ENCODE measurements around the gene GTF2H1. TPM values are rescaled to one million over a fixed set of nuclear protein-coding genes. Genes with fewer than 3 reads are reported as not detected.

GTF2H1 gene
- polyA plus RNA-seq, 1 of the 3 experiments (the other 2 are of a cell fraction) = 31.2 TPM

DNA sequence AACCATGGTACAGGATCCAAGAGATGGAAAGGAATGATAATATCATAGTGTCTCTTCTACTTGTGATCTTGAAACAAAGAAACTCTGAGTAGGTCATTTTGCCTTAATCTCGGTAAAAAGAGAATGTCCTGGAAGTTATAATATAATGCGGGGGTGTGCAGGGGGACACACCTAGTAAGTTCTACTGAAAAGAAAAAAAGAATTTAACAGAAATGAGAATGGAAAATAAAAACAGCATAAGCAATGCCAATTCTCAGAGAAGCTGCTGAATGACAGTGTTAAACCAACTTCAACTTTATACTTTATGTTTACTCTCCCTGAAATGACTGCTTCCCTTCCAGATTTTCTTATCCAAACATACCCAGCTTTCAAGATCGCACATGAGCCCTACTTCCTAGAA is 2.5 kb upstream of the GTF2H1 start:
- no peak overlapping the region for H2AFZ ChIP-seq (ENCODE audit: low read depth)
- WGBS (ENCODE audit: low lambda C conversion rate) = 91% methylated on average over 3 of the region's 3 CpGs
- H3K79me2 ChIP-seq (ENCODE audit: insufficient read depth) = peaks cover 91% of the 10 kb centered on the region
- TF ChIP-seq FOXM1 (IDR thresholded peaks at IDR 0.05; ENCODE audit: low read depth) (no peak), FOXJ3 (CRISPR knock-in tag; IDR thresholded peaks at IDR 0.05) (no peak), SMC3 (IDR thresholded peaks at IDR 0.05; ENCODE audit: low read depth, low read length) (no peak), RCOR1 (IDR thresholded peaks at IDR 0.05; ENCODE audit: low read length) (no peak), GATA2 (CRISPR knock-in tag; IDR thresholded peaks at IDR 0.05) (no peak)
- TF ChIP-seq, protein P1, sequence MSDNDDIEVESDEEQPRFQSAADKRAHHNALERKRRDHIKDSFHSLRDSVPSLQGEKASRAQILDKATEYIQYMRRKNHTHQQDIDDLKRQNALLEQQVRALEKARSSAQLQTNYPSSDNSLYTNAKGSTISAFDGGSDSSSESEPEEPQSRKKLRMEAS (IDR thresholded peaks at IDR 0.05; ENCODE audit: low read depth) = no peak
- TF ChIP-seq, protein P2, sequence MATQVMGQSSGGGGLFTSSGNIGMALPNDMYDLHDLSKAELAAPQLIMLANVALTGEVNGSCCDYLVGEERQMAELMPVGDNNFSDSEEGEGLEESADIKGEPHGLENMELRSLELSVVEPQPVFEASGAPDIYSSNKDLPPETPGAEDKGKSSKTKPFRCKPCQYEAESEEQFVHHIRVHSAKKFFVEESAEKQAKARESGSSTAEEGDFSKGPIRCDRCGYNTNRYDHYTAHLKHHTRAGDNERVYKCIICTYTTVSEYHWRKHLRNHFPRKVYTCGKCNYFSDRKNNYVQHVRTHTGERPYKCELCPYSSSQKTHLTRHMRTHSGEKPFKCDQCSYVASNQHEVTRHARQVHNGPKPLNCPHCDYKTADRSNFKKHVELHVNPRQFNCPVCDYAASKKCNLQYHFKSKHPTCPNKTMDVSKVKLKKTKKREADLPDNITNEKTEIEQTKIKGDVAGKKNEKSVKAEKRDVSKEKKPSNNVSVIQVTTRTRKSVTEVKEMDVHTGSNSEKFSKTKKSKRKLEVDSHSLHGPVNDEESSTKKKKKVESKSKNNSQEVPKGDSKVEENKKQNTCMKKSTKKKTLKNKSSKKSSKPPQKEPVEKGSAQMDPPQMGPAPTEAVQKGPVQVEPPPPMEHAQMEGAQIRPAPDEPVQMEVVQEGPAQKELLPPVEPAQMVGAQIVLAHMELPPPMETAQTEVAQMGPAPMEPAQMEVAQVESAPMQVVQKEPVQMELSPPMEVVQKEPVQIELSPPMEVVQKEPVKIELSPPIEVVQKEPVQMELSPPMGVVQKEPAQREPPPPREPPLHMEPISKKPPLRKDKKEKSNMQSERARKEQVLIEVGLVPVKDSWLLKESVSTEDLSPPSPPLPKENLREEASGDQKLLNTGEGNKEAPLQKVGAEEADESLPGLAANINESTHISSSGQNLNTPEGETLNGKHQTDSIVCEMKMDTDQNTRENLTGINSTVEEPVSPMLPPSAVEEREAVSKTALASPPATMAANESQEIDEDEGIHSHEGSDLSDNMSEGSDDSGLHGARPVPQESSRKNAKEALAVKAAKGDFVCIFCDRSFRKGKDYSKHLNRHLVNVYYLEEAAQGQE (IDR thresholded peaks at IDR 0.05; ENCODE audit: low read depth, low read length) = no peak
- DNase-seq = no peak
- peak overlapping the region; percentile 86 for H3K4me2 ChIP-seq
- CTCF ChIA-PET = interaction anchor here (1.2 kb wide), 1 partner anchor 76 kb away, joined by 3 read pairs; no protein-coding TSS in a partner anchor
- no peak overlapping the region for H3K27ac ChIP-seq (ENCODE audit: low read depth in 2 of 2, low read length in 1 of 2)
- H3K36me3 ChIP-seq (replicated peaks in 1 of 2; ENCODE audit: control insufficient read depth in 1 of 2, insufficient read depth in 2 of 2, low read length in 1 of 2) = peaks cover 2 to 6% of the 10 kb centered on the region in 2 experiments
- H3K4me3 ChIP-seq (ENCODE audit: low read depth in 2 of 2, low read length in 1 of 2) = peak overlapping the region in 1 of 2 experiments; percentile 92; a peak in 1 of 4 replicates
- POLR2A ChIA-PET = interaction anchor here (2.4 kb wide), 1 partner anchor 64 kb away, joined by 8 read pairs; no protein-coding TSS in a partner anchor
- H3K9ac ChIP-seq = no peak overlapping the region; the same call in 1 of the 2 replicates
- H4K20me1 ChIP-seq (ENCODE audit: insufficient read depth) = peaks cover 1% of the 10 kb centered on the region; the same call in 1 of the 2 replicates
- no peaks in the 10 kb centered on the region for H3K27me3 ChIP-seq (ENCODE audit: insufficient read depth)
- peaks cover 8% of the 10 kb centered on the region for H3F3A ChIP-seq (replicated peaks; ENCODE audit: insufficient read depth)
- peaks cover 5 to 19% of the 10 kb centered on the region in 2 experiments; a peak in 3 of 4 replicates for H3K4me1 ChIP-seq (ENCODE audit: control insufficient read depth in 1 of 2, insufficient read depth in 2 of 2, low read depth in 1 of 2, low read length in 1 of 2)
- no peaks in the 10 kb centered on the region for H3K9me2 ChIP-seq
- H3K9me3 ChIP-seq = no peaks in the 10 kb centered on the region

DNA sequence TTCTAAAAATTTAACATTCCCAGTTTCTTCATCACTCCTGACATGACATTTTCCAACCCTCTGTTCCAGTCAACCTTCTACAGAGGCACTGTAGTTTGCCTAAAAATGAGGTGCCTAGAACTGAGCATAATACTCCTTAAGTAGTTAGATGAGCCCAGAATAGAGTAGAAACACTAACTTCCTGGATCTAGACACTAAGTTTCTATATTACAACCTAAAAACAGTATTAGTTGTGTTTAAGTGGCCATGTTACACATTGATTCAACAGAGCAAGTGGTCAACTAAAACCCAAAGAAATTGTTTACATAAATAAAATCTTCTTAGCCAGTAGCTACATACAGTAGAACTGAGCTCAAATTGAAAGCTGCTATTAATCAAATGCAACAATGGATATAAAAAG is 1.8 kb upstream of the GTF2H1 start:
- CTCF ChIA-PET = interaction anchor here (1.2 kb wide), 2 partner anchors 31 to 77 kb away, joined by 3 to 4 read pairs; no protein-coding TSS in a partner anchor
- Histone ChIP-seq H3K9ac (peak overlapping the region; percentile 97; the same call in 1 of the 2 replicates), H3K36me3 (replicated peaks in 1 of 2; ENCODE audit: control insufficient read depth in 1 of 2, insufficient read depth in 2 of 2, low read length in 1 of 2) (peaks cover 9 to 12% of the 10 kb centered on the region in 2 experiments), H2AFZ (ENCODE audit: low read depth) (no peak overlapping the region; the same call in 1 of the 2 replicates), H3K4me2 (peak overlapping the region; percentile 86), H3K27me3 (ENCODE audit: insufficient read depth) (no peaks in the 10 kb centered on the region), H4K20me1 (ENCODE audit: insufficient read depth) (peaks cover 6% of the 10 kb centered on the region; the same call in 1 of the 2 replicates), H3K79me2 (ENCODE audit: insufficient read depth) (peaks cover 91% of the 10 kb centered on the region), H3K9me2 (no peaks in the 10 kb centered on the region), H3F3A (replicated peaks; ENCODE audit: insufficient read depth) (peaks cover 8% of the 10 kb centered on the region), H3K4me3 (ENCODE audit: low read depth in 2 of 2, low read length in 1 of 2) (peak overlapping the region; percentile 92 to 97; a peak in 2 of 4 replicates), H3K27ac (ENCODE audit: low read depth in 2 of 2, low read length in 1 of 2) (no peak overlapping the region), H3K4me1 (ENCODE audit: control insufficient read depth in 1 of 2, insufficient read depth in 2 of 2, low read depth in 1 of 2, low read length in 1 of 2) (peaks cover 5 to 22% of the 10 kb centered on the region in 2 experiments; a peak in 3 of 4 replicates), H3K9me3 (no peaks in the 10 kb centered on the region)
- no peak for DNase-seq
- TF ChIP-seq EZH2phosphoT487 (IDR thresholded peaks at IDR 0.05; ENCODE audit: borderline replicate concordance, low read depth) (no peak), TEAD4 (IDR thresholded peaks at IDR 0.05; ENCODE audit: borderline replicate concordance, insufficient read depth) (no peak), MXI1 (IDR thresholded peaks at IDR 0.05; ENCODE audit: low read depth, low read length) (no peak), RFX5 (IDR thresholded peaks at IDR 0.05; ENCODE audit: low read length) (no peak)
- POLR2A ChIA-PET = interaction anchor here (2.2 to 2.4 kb wide), 2 partner anchors 63 to 75 kb away, joined by 8 to 25 read pairs; partner anchors contain the start of gene LDHA

All from SK-N-SH (cell line).